GM20431 (cell line): ENCODE results near the gene FMN1.

Experiments used
- in situ Hi-C: fragments of 300-500 bp; cut with MseI, MboI; formaldehyde crosslinking; loops from one replicate; pipeline ENCODE4 v1.15.0; 2020; ENCODE audit warnings: low sequenced_read_pairs; ENCODE audit not compliant: unreplicated experiment

FMN1 gene

DNA sequence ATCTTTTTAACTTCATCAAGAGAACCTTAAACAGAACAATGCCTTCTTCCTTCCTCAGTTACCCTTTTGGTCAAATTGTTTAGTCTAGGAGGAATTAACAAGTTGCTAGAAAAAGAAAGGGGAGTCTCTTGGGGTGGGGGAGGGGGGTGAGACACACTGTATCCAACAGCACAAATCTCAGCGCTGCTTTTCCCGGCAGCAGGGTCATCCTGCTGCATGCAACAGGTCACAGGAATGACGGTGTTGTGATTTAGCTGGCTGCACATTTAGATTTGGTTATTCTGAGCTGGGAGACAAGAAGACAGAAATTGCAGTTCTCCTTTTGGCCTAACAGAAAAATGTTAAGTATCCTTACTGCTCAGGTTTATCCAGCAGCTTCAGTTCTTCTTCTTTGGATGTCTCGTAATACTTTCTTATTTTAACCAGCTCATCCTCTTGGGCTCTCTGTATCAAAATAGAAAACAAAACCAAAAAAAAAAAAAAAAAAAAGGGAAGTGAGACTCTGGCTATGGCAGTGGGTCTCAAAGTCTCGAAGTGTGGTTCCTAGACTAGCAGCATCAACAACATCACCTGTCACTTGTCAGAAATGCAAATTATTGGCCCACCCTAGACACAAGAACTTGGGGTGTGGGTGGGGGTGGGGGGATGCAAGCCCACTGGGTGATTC is 286.2 kb downstream of the FMN1 start:
- in situ Hi-C loops: no loop called here

DNA sequence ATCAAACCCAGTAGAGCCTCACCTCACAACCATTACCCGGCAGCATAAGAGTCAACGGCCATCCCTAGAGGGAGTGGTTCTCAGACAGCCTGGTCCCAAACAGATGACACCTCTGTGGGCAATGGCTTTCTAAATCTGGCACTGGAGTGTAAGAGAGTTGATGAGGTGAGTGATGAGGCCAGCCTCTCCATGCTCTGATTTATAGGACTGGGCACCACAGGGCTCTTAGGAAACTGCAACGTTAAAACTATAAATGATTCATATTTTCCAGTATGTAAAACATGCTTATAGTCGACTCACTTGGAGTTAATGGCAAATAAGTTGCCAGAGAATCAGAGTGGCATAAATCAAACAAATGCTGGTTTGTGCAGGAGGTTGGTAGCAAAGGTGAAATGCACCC is 289.0 kb downstream of the FMN1 start:
- in situ Hi-C loops: no loop called here

DNA sequence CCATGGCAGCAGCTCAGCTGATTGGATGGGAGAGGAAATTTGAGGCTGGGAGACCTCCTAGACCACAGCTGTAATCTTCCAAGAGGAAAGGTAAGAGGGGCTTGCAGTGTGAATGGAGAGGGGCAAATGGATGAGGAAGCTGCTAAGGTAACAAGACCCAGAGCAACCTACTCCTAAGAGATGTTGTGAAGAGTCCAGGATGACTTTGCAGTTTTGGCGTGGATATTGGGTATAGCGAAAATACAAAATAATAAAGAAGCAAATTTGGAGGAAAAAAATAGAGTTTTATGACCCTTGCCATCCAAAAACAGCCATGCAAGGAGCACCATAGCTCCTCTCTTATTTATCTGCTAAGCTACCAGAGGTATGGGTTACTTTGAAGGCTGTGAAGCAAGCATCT is 290.1 kb downstream of the FMN1 start:
- in situ Hi-C loops: no loop called here

DNA sequence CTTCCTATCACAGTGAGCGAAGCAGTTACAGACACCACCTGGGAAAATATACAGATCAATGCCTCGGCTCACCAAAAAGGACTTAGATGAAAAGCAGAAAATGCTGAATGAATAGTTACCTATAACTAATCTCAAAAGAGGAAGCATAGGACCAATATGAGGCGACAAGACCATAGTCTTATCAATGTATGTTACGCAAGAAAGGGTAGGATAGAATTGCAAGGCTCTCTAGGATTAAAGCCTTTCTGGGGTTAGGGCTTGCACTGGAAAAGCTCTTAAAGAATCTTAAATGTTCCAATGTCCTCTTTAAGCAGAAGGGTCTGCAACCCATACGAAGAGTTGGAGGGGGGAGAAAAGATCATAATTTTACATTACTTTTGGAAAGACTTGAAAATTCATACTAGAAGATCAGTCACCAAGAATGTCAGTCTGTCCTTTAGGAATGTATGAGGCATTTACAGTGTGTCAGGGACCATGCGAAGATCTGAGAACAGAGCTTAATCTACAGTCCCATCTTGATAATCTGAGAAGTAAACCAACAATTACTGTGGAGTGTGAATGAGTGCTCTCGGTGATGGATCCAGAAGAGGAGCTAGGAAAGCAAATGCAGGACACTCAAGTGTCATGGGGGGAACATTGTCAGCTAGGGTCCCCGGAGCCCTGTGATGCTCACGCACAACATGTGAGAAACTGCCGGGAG is 290.8 kb downstream of the FMN1 start:
- in situ Hi-C loops: no loop called here

DNA sequence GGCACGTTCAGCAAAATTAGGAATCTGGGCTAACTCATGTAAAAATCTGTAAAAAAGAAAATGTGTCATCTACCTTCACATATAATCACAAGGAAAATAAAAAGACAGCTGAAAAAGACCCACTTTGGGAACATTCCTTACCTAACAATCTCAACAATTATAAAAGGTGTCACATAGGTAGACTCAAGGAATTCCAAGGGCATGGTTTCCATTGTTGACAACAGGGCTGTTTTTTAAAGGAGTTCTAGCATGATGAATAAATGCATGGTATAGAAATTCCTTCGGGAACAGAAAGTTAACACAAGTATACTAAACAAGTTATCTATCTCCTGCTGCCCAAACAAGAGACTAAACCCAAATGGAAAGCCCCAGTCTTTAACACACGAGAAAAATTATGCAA is 292.5 kb downstream of the FMN1 start:
- in situ Hi-C loops: no loop called here

DNA sequence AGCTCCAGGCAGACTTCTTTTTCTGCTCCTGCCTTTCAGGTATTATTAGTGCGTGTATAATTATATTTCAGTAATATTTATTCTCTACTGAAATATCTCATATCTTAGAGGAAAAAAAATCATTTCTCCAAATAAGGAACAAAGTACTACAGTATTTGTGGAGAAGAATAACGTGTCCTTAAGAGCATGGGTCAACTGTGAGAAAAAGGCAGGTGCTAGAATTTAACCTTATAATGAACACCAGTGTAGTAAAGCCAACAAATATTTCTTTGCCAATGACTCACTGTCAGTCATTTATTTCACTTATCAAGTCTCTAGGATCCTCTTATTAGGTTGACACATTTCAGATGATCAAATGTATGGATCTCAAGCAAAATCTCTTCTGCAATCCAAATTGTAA is 293.3 kb downstream of the FMN1 start:
- in situ Hi-C loops: no loop called here

DNA sequence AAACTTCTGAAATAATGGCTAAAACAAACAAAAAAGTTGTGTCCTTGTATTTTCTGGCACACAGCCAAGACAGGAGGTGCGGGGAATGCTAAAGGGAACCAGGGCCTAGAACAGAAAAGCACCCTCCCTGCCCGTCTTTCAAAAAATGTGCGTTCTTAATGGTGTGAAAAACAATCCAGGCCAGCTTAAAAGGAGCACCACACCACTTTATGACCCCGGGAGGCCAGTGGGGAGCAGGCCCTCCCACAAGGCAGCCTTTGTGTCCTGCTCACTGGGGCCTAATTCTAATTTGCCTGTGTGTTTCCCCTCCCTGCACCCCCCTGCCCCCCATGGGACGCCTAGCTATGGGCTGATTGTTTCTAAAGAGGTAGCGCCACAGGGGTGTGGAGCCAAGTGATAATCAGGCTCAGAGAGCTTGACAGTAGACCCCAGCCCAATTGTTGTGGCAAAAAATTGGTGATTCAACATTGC is 295.4 kb downstream of the FMN1 start:
- in situ Hi-C loops: no loop called here

DNA sequence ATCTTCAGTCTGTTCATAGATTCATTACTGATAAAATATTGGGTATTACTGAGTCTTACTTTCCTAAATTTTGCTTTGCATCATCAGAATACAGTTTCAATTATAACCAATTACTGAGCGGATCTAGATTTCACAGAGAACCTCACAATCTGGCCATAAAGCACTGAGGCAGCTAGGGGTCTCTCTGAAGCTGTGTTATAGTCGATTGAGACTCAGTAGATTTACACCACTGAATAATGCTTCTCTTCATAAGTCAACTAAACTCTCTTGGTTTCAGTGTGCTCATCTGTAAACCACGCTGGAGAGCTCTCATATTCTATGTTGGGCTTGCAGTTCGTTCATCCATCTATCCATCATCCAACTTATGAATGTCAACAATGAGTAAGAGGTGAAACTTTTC is 296.1 kb downstream of the FMN1 start:
- in situ Hi-C loops: no loop called here

DNA sequence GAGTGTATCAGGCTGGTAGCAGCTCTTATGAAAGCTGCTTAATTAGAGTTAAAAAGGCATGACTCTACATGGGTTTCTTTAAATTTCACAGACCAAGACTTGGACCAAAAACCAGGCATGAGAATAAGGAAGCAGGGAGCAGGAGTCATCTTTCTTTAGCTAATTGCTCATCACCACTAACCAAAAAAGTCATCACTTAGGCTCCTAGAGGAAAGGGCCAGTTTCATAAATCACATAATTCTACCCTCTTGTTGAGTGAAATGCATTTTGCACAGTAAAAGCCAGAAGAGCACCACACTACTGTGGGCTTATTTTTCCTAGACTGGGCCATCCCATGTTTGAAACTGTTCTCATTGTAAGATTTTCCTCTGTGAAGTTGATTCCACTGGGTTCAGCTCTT is 301.1 kb downstream of the FMN1 start:
- in situ Hi-C loops: no loop called here

DNA sequence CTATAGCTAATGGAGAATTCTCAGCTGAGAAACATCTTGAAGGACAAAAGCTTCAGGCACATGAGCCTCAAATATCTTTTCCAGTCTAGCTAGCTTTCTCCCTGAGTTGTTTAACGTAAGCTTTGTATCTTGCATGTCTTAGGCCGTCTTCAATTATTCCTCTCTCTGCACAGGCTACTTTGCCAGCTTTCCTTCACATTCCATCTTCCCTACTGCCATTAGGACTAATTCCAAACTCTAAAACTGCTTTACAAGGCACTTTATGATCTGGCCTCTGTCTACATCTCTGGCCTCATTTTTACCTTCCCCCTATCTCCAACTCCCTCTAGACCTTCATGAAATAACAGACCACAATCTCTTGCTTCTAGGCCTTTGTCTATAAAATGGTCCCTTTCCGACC is 305.3 kb downstream of the FMN1 start:
- in situ Hi-C loops: no loop called here

DNA sequence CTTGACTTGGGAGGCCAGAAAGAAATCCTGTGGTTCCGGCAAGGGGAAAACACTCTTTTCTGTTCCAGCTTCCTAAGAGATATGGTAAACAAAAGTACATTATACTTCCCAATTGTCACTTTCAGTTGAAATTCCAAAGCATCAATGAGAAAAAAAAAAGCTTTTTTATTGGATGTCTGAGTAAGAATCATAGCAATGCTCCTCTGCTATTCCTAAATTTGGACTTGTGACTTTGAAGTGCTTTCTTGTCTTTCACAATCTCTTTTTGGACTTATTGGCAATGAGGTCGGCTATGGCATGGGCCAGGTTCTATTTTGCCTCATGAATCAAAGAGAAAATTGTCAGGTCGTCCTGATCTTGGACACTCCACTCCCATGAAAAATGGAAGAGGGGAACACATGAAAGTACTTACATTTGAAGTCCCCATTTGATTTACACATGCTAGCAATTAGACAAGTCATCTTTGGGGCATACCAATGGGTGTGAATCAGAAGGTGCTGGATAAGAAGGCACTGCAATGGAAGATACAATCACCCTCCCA is 306.2 kb downstream of the FMN1 start:
- in situ Hi-C loops: no loop called here

DNA sequence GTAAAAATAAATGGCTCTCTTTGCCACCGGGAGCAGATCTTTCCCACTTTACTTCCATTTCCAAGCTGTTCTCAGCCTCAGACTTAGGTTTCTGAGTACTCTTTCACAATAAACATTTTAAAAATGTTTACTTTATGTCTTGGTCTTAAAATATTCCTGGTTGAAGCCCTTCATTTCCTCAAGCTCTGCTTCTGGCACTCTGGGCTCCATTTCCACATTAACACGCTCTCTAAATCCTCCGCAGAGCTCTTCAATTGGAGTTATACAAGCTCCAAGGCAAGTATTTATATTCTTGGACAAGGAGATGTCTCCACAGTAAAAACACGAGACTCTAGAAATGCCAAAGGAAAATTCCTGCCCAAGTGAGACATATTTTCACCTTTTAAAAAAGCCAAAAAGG is 307.4 kb downstream of the FMN1 start:
- in situ Hi-C loops: no loop called here

DNA sequence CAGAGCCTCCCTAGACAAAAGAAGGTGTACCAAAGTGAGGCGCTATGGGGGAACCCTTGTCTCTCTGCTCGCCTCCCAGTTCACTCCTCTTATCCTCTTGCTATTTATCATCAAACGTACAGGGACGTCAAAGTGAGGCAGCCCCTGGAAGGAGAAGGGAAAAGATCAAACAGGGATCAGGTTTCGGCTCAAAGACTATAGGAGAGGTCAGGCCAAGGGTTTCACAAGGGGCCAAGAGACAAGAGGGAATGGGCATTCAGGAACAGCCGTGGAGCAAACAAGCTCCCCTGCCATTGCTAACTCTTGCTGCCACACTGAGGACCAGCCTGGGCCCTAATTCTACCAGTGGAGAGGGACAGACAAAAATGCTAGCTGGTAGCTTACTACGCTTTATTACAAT is 308.1 kb downstream of the FMN1 start:
- in situ Hi-C loops: no loop called here

DNA sequence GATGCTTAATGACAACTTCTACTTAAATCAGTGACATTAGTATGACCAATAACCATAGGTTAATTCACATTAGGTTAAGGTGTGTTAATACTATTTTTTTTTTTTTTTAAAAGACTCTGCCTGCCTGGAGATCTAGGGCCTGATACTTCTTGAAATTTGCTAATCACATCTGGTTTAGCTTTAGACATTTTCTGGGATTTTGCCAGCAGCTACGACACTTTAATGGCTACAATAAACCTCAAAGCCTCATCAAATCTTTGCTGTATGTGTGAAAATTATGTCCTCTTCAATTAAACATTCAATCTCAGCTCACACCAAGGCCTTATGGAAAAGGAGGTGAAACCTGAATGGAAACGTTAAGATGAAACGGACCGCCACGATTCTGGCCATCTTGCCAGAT is 308.8 kb downstream of the FMN1 start:
- in situ Hi-C loops: no loop called here

DNA sequence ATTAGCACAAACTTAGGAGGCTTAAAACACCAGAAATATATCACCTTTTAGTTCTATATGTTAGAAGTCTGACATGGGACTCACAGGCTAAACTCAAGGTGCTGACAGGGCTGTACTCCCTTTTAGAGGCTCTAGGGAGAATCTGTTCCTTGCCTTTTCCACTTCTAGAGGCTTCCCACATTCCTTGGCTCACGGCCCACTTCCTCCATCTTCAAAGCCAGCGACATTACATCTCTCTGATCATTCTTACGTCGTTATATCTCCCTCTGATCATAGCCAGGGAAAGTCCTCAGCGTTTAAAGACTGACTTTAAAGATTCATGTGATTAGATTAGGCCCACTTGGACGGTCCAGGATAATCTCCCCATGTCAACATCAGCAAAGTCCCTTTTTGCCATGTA is 310.4 kb downstream of the FMN1 start:
- in situ Hi-C loops: no loop called here

DNA sequence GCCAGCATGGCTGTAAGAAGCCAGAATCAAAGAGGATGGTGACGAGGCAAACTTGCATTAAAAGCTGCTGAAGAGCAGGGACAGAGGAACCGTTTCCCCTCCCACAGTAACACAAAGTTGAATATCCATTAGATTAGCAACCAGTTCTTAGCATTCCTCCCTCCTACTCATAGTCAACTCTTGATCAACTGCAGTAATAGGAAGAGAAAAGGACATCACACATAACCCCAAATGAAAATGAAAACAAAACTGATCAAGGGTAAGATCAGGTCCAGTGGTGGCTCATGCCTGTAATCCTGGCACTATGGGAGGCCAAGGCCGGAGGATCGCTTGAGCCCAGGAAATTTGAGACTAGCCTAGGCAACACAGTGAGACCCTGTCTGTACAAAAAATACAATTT is 311.6 kb downstream of the FMN1 start:
- in situ Hi-C loops: no loop called here

DNA sequence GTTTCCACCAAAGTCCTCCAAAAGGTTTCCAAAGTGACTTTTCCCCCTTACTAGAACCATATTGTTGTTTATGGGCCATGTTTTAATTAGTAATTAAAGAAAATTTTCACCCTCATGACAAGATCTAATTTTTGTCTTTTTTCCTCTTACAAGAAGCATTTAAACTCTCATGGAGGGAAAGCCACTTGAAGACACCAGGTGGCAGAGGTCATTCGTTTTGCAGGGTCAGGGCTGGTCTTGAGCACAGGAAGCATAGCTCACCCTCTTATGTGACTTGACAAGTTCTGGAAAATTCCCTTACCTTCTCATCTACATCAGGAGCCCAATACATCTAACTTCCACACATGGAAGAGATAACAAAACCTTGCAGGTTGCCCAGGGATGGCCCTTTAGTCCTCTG is 313.0 kb downstream of the FMN1 start:
- in situ Hi-C loops: no loop called here

DNA sequence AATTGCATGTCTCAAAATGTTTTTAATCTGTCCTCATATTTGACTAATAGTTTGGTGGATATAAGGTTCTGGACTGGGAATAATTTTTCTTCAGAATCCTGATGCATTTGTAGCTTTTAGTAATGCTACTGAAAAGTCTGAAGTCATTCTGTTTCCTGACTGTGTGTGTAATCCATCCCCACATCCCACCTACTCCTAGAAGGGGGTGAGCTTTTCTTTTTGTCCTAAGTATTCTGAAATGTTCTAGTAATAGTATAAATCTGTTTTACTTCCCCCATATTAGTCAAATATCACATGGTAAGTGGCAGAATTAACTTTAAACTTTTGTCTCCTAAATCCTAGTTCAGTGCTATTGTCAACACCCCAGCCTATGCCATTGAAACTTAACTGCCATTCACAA is 313.9 kb downstream of the FMN1 start:
- in situ Hi-C loops: no loop called here

DNA sequence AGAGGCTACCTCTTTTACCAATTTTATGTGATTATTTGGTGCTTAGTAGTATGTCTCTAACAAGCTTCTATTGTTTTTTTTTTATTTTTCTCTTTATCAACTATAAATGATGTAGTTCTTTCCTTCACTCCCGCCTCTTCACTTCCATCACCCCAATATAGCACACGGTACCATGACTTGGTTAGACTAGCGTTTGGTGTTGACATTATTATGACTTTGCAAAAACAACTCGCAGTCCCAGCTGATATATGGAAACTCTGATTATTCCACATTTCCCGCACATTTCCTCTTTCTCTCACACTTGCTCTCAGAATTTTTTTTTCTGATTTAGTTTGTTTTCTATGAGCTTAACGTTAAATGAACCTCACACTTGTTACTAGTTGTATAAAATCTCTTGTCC is 314.5 kb downstream of the FMN1 start:
- in situ Hi-C loops: no loop called here

DNA sequence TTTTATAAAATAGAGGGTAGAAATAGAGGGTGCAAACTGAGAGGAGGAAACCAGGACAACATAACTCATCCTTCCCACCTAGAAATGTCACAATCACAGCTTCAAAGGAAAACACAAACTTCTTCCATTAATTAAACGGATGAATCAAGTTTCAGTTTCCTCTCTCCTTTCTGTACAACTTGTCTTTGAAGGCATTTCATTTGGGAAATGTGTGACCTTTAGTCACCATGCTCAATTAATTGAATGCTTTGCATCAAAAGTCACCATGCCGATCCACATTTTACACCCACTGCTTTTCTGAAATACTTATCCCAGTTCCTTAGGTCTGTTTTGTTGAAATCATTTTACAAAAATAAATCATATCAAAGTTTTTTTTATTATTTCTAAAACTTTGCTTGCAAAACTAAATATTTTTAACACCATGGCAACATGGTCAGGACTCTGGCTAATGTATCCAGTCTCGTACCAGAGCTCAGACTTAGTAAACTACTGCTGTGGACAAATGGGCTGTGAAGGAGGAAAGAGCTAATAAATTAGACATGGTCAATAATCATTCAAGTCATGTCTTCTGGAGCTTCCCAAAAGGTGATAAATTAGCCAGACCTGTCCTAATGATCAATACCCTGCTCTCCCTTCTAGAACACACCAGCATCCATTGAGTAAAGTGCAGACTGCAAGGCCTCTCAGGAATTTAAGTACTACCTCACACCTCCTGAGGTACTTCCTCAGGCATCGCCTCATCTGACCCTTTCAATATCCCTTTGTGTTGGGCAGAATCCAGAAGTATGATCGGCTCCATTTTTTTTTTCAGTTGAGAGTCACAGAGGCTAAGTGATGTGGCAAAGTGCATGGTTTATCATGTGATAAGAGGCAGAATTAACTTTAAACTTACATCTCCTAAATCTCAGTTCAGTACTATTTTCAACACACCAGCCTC is 315.4 kb downstream of the FMN1 start:
- in situ Hi-C loops: no loop called here

DNA sequence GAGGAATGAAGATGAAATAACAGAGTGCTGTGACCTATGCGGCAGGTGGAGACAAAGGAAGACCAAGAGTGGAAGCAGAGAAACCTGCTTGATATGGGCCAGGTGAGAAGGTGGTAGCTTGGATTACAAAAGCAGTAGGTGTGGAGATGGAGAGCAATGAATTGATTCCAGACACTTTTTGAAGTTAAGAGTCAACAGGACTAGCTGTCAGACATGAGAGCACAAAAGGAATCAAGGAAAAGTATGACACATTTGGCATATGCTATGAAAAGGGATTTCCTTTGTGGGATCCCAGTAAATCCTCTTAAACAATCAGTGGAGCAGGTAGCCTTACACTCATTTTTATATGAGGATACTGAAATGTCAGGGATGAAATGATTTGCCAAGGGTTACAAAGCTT is 316.2 kb downstream of the FMN1 start:
- in situ Hi-C loops: no loop called here
